Endothelial cell (in vitro differentiated cells): Measurements from ENCODE around the gene HIVEP3. TPM values are rescaled to one million over a fixed set of nuclear protein-coding genes. Genes with fewer than 3 reads are reported as not detected.
A peak's percentile ranks its signal among the peaks of the same experiment; 100 is the strongest.

Experiments used
- DNase-seq: peaks from one replicate; pipeline ENCODE4 v3.0.0; 2021; ENCODE audit warnings: low spot score
- H3K27ac Mint-ChIP-seq: one replicate; pipeline ENCODE4 v1.8.0; 2021; ENCODE audit warnings: mixed read lengths, inconsistent platforms; ENCODE audit not compliant: unreplicated experiment
- H3K27me3 Mint-ChIP-seq: one replicate; pipeline ENCODE4 v1.8.0; 2021; ENCODE audit warnings: mild to moderate bottlenecking, moderate library complexity, mixed read lengths, inconsistent platforms; ENCODE audit not compliant: unreplicated experiment
- H3K36me3 Mint-ChIP-seq: one replicate; pipeline ENCODE4 v1.8.0; 2021; ENCODE audit warnings: mild to moderate bottlenecking, low read depth, mixed read lengths, inconsistent platforms; ENCODE audit not compliant: unreplicated experiment
- H3K4me1 Mint-ChIP-seq: one replicate; pipeline ENCODE4 v1.8.0; 2021; ENCODE audit warnings: mild to moderate bottlenecking, mixed read lengths, inconsistent platforms; ENCODE audit not compliant: unreplicated experiment
- H3K4me3 Mint-ChIP-seq: one replicate; pipeline ENCODE4 v1.8.0; 2021; ENCODE audit warnings: mild to moderate bottlenecking, mixed read lengths, inconsistent platforms; ENCODE audit not compliant: unreplicated experiment
- H3K9me3 Mint-ChIP-seq: one replicate; pipeline ENCODE4 v1.8.0; 2021; ENCODE audit warnings: mixed read lengths, inconsistent platforms; ENCODE audit not compliant: unreplicated experiment
- CTCF ChIP-seq: fragments of 200-600 bp; sonication (generic); IDR thresholded peaks from one replicate; pipeline ENCODE4 v1.5.0; 2021; ENCODE audit warnings: antibody characterized with exemption; ENCODE audit not compliant: unreplicated experiment
- total RNA-seq: library from RNA; stranded (reverse); fragmentation: NEBNext Ultra II Directional; extraction: Animal tissue kit (Norgen Biotek cat#: 25700); gene quantifications from one replicate; pipeline ENCODE4 v1.2.1, GENCODE V29; 2021; ENCODE audit not compliant: unreplicated experiment

Gene HIVEP3
- total RNA-seq, 1 donor from 2014 or later: 8.9 TPM

GRCh38 chr1:41898191-41898713 is 20.5 kb downstream of the HIVEP3 start:
- no peaks in the 10 kb centered on the region for H3K9me3 Mint-ChIP-seq
- no peak for TF ChIP-seq CTCF
- H3K4me1 Mint-ChIP-seq: peaks cover 45% of the 10 kb centered on the region
- no peaks in the 10 kb centered on the region for H3K27me3 Mint-ChIP-seq
- H3K4me3 Mint-ChIP-seq: peak overlapping the region; percentile 32
- no peak for DNase-seq
- peaks cover 5% of the 10 kb centered on the region for H3K36me3 Mint-ChIP-seq
- peak overlapping the region; percentile 44 for H3K27ac Mint-ChIP-seq

GRCh38 chr1:41895552-41895951 is 23.2 kb downstream of the HIVEP3 start:
- H3K4me1 Mint-ChIP-seq: peaks cover 24% of the 10 kb centered on the region
- H3K9me3 Mint-ChIP-seq: no peaks in the 10 kb centered on the region
- DNase-seq: no peak
- H3K27me3 Mint-ChIP-seq: no peaks in the 10 kb centered on the region
- no peak overlapping the region for H3K27ac Mint-ChIP-seq
- no peak overlapping the region for H3K4me3 Mint-ChIP-seq
- no peak for TF ChIP-seq CTCF
- H3K36me3 Mint-ChIP-seq: no peaks in the 10 kb centered on the region

GRCh38 chr1:41894808-41895483 is 23.8 kb downstream of the HIVEP3 start:
- Mint-ChIP-seq H3K9me3 (no peaks in the 10 kb centered on the region), H3K27me3 (peaks cover 4% of the 10 kb centered on the region), H3K36me3 (no peaks in the 10 kb centered on the region), H3K4me3 (no peak overlapping the region), H3K27ac (no peak overlapping the region), H3K4me1 (peaks cover 22% of the 10 kb centered on the region)
- TF ChIP-seq CTCF: no peak
- no peak for DNase-seq

- Mint-ChIP-seq H3K36me3 (no peaks in the 10 kb centered on the region), H3K27me3 (peaks cover 4% of the 10 kb centered on the region), H3K4me3 (no peak overlapping the region), H3K4me1 (peaks cover 22% of the 10 kb centered on the region), H3K27ac (no peak overlapping the region), H3K9me3 (no peaks in the 10 kb centered on the region)
- no peak for TF ChIP-seq CTCF
- DNase-seq: no peak
Measured at GRCh38 chr1:41894101-41894807, 24.5 kb downstream of the HIVEP3 start.

GRCh38 chr1:41892301-41892781 is 26.4 kb downstream of the HIVEP3 start:
- Mint-ChIP-seq H3K4me3 (no peak overlapping the region), H3K36me3 (no peaks in the 10 kb centered on the region), H3K27ac (no peak overlapping the region), H3K4me1 (peaks cover 9% of the 10 kb centered on the region), H3K27me3 (peaks cover 4% of the 10 kb centered on the region), H3K9me3 (no peaks in the 10 kb centered on the region)
- TF ChIP-seq CTCF: no peak
- no peak for DNase-seq
